ENCODE data around the gene ORC5.
A peak's percentile ranks its signal among the peaks of the same experiment; 100 is the strongest.

Gene ORC5

DNA sequence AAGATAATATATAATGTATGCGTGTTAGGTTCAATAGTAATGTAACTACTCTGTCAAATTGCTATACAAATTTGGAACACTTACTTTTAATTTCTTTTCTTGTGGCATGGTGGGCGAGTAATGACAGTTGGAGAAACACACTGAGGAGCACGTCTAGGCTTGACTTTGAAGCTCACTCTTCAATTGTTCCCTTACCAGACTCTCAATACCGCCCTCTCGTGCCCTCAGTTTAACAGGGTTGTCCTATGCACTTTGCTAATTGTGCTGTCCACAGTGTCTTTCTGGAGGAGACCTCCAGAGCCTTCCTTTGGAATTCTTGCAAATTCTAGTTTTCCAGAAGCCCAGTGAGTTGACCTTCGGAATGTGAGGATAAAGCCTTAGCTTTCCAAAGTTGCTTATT, 111.1 kb downstream of the ORC5 start:
- TF ChIP-seq, protein P1, sequence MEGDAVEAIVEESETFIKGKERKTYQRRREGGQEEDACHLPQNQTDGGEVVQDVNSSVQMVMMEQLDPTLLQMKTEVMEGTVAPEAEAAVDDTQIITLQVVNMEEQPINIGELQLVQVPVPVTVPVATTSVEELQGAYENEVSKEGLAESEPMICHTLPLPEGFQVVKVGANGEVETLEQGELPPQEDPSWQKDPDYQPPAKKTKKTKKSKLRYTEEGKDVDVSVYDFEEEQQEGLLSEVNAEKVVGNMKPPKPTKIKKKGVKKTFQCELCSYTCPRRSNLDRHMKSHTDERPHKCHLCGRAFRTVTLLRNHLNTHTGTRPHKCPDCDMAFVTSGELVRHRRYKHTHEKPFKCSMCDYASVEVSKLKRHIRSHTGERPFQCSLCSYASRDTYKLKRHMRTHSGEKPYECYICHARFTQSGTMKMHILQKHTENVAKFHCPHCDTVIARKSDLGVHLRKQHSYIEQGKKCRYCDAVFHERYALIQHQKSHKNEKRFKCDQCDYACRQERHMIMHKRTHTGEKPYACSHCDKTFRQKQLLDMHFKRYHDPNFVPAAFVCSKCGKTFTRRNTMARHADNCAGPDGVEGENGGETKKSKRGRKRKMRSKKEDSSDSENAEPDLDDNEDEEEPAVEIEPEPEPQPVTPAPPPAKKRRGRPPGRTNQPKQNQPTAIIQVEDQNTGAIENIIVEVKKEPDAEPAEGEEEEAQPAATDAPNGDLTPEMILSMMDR (conservative IDR thresholded peaks at IDR 0.05; ENCODE audit: low read depth, low read length), result peak; percentile 40
- no peak overlapping the region for H3K4me3 ChIP-seq (ENCODE audit: low read depth, low read length)
- DNase-seq (ENCODE audit: low read depth), result peak; percentile 24

DNA sequence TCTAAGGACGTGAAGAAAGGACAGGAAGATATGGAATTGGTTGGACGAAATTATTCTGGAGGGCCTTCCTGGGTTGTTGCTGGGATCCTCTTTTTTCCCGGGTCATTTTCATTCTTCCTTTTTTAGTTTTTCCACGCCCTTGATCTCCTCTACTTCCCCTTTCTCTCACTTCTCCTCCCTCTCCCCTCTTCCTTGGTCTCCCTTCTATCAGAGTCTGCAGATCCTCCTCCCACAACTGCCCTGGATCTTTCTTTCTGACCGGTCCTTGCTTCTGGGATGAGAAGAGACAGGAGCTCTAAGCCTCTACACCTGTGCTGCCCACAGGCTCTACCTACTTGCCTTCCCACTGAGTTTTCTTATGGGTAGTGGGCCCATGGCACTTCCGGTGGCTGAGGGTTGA, 114.7 kb downstream of the ORC5 start:
- DNase-seq (ENCODE audit: low read depth), result no peak
- TF ChIP-seq, protein P1 (conservative IDR thresholded peaks at IDR 0.05; ENCODE audit: low read depth, low read length), result no peak
- H3K4me3 ChIP-seq (ENCODE audit: low read depth, low read length), result no peak overlapping the region

DNA sequence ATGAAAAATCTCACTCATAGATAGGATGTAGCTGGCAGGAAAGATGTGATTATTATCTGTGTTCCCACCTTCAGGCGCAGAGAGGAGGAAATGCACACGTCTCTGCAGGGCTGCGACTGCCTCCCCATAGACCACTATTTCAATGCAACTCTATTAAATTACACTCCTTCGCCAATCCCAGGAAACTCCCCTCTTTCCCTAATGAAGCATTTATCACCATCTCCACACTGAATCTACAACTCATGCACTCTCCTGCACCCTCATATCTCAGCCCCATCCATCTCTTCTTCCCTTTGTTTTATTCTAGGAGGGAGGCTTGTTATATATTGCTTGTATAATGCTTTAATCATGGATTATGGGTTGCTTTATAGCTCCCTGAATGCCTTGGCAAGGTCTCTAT, 116.6 kb downstream of the ORC5 start:
- TF ChIP-seq, protein P1 (conservative IDR thresholded peaks at IDR 0.05; ENCODE audit: low read depth, low read length), result no peak

DNA sequence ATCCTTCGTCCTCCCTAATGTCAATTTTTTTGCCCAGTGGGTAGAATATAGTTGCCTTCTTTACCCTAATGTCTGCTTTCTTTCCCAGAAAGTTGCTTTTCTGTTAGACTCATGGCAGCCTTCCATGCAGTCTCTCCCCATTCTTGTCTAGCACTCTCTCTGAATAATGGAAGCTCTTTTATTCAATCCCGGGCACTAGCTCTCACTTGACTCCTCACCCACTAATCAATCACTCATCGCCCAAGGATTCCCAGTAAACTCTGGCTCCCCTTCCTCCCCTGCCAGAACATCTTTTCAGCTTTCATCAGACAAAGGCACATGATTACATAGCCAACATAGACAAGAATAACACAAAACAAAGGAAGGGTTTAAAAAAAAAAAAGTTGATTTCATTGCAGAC, 118.2 kb downstream of the ORC5 start:
- TF ChIP-seq, protein P1 (conservative IDR thresholded peaks at IDR 0.05; ENCODE audit: low read depth, low read length), result no peak
- DNase-seq (ENCODE audit: low read depth), result no peak
- H3K4me3 ChIP-seq (ENCODE audit: low read depth, low read length), result no peak overlapping the region

More for the DNA sequence above, 116.6 kb downstream of the ORC5 start:
- no peak overlapping the region for H3K4me3 ChIP-seq (ENCODE audit: low read depth, low read length)
- DNase-seq (ENCODE audit: low read depth), result no peak

DNA sequence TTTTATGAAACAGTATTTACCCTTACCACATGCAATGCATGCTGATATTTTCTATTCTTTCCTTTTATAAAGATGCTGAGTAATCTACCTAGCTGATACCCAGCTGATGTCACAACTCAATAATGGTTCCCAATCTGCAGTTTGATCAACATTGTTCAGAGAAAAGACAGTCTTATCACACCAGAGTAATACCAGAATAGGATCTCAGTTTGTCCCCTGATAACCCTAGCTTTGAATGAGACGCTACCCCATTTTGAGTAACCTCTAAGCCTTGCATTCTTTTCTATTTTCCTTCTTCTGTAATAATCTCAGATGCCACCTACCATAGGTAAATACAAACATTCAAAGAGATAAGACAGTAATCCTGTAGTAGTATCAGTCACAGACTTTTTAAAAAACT, 118.8 kb downstream of the ORC5 start:
- TF ChIP-seq, protein P1 (conservative IDR thresholded peaks at IDR 0.05; ENCODE audit: low read depth, low read length), result no peak
- no peak for DNase-seq (ENCODE audit: low read depth)
- H3K4me3 ChIP-seq (ENCODE audit: low read depth, low read length), result no peak overlapping the region

All from choroid plexus epithelial cell (primary cell).